T-cell (primary cell): ENCODE data around the gene TNFAIP6. TPM values are rescaled to one million over a fixed set of nuclear protein-coding genes. Genes with fewer than 3 reads are reported as not detected.
"Not testable (repeated sequence)": the region's sequence is repeated elsewhere in the genome, so short reads cannot be mapped to it uniquely, and the experiment has no call there.

Experiments used
- ATAC-seq, 4 experiments: fragments of 200-7000 bp in 3 of 4; fragments of 150-1000 bp in 1 of 4; cut with Tn5 transposase; replicated peaks in 1 of 4; 1 replicate in 3 of 4; 2 replicates in 1 of 4; pipeline ENCODE4 v1.10.0; 2021; ENCODE audit warnings: moderate library complexity in 3 of 4, mild to moderate bottlenecking in 2 of 4, moderate number of reproducible peaks in 1 of 4
- CTCF ChIA-PET, 2 donors: fragments of 300-600 bp; sonication (Branson Sonifier 250); formaldehyde crosslinking; loops; one replicate each; lab custom pipeline; 2022; ENCODE audit warnings: antibody characterized with exemption in 2 of 2; lab: Charles Lee
- POLR2A ChIA-PET, 2 donors: fragments of 300-600 bp; sonication (Branson Sonifier 250); formaldehyde crosslinking; loops; one replicate each; lab custom pipeline; 2022; ENCODE audit warnings: antibody characterized with exemption in 2 of 2; lab: Charles Lee
- DNase-seq, 35 experiments: peaks; one replicate each; pipeline versions ENCODE4 v3.0.0 to v3.0.0-alpha.2; 2013 to 2023
- H3K27ac ChIP-seq: one replicate; pipeline ENCODE4 v1.5.1; 2013; ENCODE audit warnings: low read length
- H3K27me3 ChIP-seq, 2 experiments: replicated peaks in 1 of 2; 1 replicate in 1 of 2; 2 replicates in 1 of 2; pipeline versions ENCODE4 v1.6.1 to v1.7.0; 2013; ENCODE audit warnings: low read length in 1 of 2, mixed read lengths in 1 of 2; ENCODE audit not compliant: control insufficient read depth in 2 of 2, insufficient read depth in 2 of 2; ENCODE audit errors: extremely low read depth in 1 of 2
- H3K36me3 ChIP-seq, 2 donors: 1 replicate in 1 of 2; 2 replicates in 1 of 2; pipeline versions ENCODE4 v1.6.1 to v1.7.0; 2013; ENCODE audit warnings: low read length in 1 of 2; ENCODE audit not compliant: control insufficient read depth in 2 of 2, insufficient read depth in 1 of 2; ENCODE audit errors: extremely low read depth in 1 of 2
- H3K4me1 ChIP-seq, 2 experiments: 1 replicate in 1 of 2; 2 replicates in 1 of 2; pipeline versions ENCODE4 v1.6.1 to v1.7.0; 2013; ENCODE audit warnings: low read length in 2 of 2, mixed read lengths in 1 of 2; ENCODE audit not compliant: insufficient read depth in 2 of 2, control insufficient read depth in 1 of 2; ENCODE audit errors: extremely low read depth in 1 of 2
- H3K4me3 ChIP-seq, 2 donors: 1 replicate in 1 of 2; 2 replicates in 1 of 2; pipeline versions ENCODE4 v1.5.1 to v1.7.0; 2013; ENCODE audit warnings: mild to moderate bottlenecking in 2 of 2, low read length in 1 of 2, moderate library complexity in 1 of 2; ENCODE audit not compliant: control insufficient read depth in 1 of 2; ENCODE audit errors: extremely low read depth in 1 of 2
- H3K9me3 ChIP-seq: 2 replicates; pipeline ENCODE4 v1.7.0; 2013
- H3K27ac Mint-ChIP-seq, 2 donors: one replicate each; pipeline ENCODE4 v1.8.0; 2020 to 2021; ENCODE audit warnings: mild to moderate bottlenecking in 2 of 2, mixed read lengths in 2 of 2
- H3K27me3 Mint-ChIP-seq, 2 donors: one replicate each; pipeline ENCODE4 v1.8.0; 2021 to 2022; ENCODE audit warnings: mixed read lengths in 2 of 2
- H3K36me3 Mint-ChIP-seq: one replicate; pipeline ENCODE4 v1.8.0; 2021; ENCODE audit warnings: mixed read lengths
- H3K4me1 Mint-ChIP-seq, 3 donors: one replicate each; pipeline ENCODE4 v1.8.0; 2020 to 2022; ENCODE audit warnings: mixed read lengths in 3 of 3, mild to moderate bottlenecking in 1 of 3
- H3K4me3 Mint-ChIP-seq, 3 donors: one replicate each; pipeline ENCODE4 v1.8.0; 2020 to 2022; ENCODE audit warnings: mild to moderate bottlenecking in 3 of 3, mixed read lengths in 3 of 3, moderate library complexity in 3 of 3
- H3K9me3 Mint-ChIP-seq, 3 donors: one replicate each; pipeline ENCODE4 v1.8.0; 2020 to 2022; ENCODE audit warnings: mixed read lengths in 3 of 3
- WGBS: methylation state at CpG from one replicate; pipeline ENCODE4 v1.1.5; 2013; ENCODE audit warnings: missing lambda C conversion rate; ENCODE audit not compliant: insufficient coverage; 5-methylcytosine and 5-hydroxymethylcytosine counted together
- total RNA-seq, 35 experiments: library from RNA in 6 of 35; stranded (reverse) in 6 of 35; fragments of 120-200 nt in 1 of 35; gene quantifications; one replicate each; pipeline versions ENCODE4 v1.2.1 to v1.2.4 and lab custom pipeline; 2013 to 2026

Gene TNFAIP6, protein sequence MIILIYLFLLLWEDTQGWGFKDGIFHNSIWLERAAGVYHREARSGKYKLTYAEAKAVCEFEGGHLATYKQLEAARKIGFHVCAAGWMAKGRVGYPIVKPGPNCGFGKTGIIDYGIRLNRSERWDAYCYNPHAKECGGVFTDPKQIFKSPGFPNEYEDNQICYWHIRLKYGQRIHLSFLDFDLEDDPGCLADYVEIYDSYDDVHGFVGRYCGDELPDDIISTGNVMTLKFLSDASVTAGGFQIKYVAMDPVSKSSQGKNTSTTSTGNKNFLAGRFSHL
- not detected for total RNA-seq
- not detected for total RNA-seq (2013)
- 0 to 0.33 (median 0) reads per million in 29 experiments for total RNA-seq (lab: John Stamatoyannopoulos, UW)

DNA sequence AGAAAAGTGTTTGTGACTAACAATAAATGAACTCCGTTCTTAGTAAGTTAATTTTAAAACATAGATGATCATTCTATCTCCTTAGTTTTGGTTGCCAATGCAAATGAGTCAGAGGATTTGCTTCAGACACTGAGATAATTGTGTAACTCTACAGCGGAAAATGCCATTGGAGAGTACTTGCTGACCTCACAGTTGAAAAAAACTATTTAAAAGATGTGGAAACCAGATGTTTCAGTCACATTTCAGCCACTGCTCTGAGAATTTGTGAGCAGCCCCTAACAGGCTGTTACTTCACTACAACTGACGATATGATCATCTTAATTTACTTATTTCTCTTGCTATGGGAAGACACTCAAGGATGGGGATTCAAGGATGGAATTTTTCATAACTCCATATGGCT, at the start of gene TNFAIP6:
TNFAIP6 (plus strand) TSS at position 234 of the 400 bp plus-strand sequence; CDS start at position 309, 75 bp downstream.
- Mint-ChIP-seq H3K9me3 (no peaks in the 10 kb centered on the region), H3K4me1 (no peaks in the 10 kb centered on the region), H3K36me3 (no peaks in the 10 kb centered on the region), H3K4me3 (no peak within 1 kb of the TSS), H3K27me3 (peaks cover 0 to 4% of the 10 kb centered on the region in 2 donors), H3K27ac (no peak within 1 kb of the TSS)
- Histone ChIP-seq H3K9me3 (no peaks in the 10 kb centered on the region), H3K27me3 (no peaks in the 10 kb centered on the region), H3K36me3 (no peaks in the 10 kb centered on the region), H3K27ac (no peak within 1 kb of the TSS), H3K4me1 (no peaks in the 10 kb centered on the region), H3K4me3 (no peak within 1 kb of the TSS)
- WGBS, result no CpG with 5 or more reads among the region's 3 CpGs
- CTCF ChIA-PET, result no interaction called here
- POLR2A ChIA-PET, result no interaction called here
- no peak for ATAC-seq
- no peak for DNase-seq

DNA sequence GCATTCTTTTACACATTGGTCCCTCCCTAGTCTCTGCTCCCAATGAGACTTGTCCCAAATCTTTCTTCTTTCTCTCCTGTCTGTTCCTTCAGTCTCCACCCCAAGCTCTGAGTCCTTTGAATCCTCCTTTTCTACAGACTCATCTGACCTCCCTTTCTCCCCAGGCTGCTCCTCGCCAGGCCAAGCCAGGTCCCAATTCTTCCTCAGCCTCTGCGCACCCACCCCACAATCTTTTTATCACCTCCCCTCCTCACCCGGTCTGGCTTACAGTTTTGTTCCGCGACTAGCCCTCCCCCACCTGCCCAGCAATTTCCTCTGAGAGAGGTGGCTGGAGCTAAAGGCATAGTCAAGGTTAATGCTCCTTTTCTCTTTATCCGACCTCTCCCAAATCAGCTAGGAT, 47.1 kb upstream of the TNFAIP6 start:
- H3K27me3 Mint-ChIP-seq, H3K27ac Mint-ChIP-seq, H3K27me3 ChIP-seq, H3K4me3 ChIP-seq, POLR2A ChIA-PET, H3K27ac ChIP-seq, H3K36me3 ChIP-seq, H3K4me3 Mint-ChIP-seq, H3K4me1 Mint-ChIP-seq, ATAC-seq, H3K36me3 Mint-ChIP-seq, H3K4me1 ChIP-seq, H3K9me3 ChIP-seq, DNase-seq, H3K9me3 Mint-ChIP-seq: not testable (repeated sequence)
- CTCF ChIA-PET, result interaction anchor here (0.6 to 0.7 kb wide), 2 partner anchors 12 to 190 kb away, joined by 3 to 4 read pairs; no protein-coding TSS in a partner anchor
- 96% methylated on average over 4 of the region's 6 CpGs for WGBS

DNA sequence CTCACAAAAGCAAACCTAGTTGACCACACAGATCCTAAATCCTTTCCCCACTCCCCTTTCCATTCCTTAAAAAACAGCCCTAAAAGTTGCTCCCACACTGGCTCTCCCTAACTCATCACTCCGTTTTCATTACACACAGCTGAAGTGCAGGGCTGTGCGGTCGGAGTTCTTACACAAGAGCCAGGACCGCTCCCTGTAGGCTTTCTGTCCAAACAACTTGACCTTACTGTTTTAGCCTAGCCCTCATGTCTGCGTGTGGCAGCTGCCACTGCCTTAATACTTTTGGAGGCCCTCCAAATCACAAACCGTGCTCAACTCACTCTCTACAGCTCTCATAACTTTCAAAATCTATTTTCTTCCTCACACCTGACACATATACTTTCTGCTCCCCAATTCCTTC, 45.0 kb upstream of the TNFAIP6 start:
- H3K4me3 Mint-ChIP-seq, DNase-seq, H3K27me3 Mint-ChIP-seq, ATAC-seq, H3K27ac Mint-ChIP-seq, CTCF ChIA-PET, POLR2A ChIA-PET, H3K27ac ChIP-seq, H3K9me3 Mint-ChIP-seq, H3K4me1 ChIP-seq, H3K36me3 Mint-ChIP-seq, H3K36me3 ChIP-seq, H3K9me3 ChIP-seq, H3K4me1 Mint-ChIP-seq, H3K4me3 ChIP-seq: not testable (repeated sequence)
- WGBS, result 87% methylated on average over 6 of the region's 6 CpGs
- H3K27me3 ChIP-seq, result peaks cover 0 to 17% of the 10 kb centered on the region in 2 experiments

DNA sequence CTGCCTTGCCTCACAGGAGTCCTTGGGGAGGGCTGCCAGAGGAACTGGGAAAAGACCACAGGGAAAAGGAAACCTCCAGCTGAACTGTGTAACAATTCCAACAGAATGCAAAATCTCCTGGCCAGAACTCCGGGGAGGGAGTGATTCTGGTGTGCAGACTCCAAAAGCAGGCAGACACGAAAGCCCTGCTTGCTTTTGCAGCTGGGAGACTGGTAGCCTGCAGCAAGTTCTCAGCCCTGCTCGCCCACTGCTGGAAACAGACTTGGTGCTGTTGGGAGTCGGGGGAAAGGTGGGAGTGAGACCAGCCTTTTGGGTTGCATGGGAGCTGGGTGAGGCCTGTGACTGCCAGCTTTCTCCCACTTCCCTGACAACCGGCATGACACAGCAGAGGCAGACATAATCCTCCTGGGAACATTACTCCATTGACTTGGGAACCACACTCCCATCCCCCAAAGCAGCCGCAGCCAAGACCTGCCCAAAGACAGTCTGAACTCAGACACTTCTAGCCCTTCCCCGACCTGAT, 42.0 kb upstream of the TNFAIP6 start:
- peaks cover 11 to 16% (median 13%) of the 10 kb centered on the region in 3 donors for H3K4me1 Mint-ChIP-seq

DNA sequence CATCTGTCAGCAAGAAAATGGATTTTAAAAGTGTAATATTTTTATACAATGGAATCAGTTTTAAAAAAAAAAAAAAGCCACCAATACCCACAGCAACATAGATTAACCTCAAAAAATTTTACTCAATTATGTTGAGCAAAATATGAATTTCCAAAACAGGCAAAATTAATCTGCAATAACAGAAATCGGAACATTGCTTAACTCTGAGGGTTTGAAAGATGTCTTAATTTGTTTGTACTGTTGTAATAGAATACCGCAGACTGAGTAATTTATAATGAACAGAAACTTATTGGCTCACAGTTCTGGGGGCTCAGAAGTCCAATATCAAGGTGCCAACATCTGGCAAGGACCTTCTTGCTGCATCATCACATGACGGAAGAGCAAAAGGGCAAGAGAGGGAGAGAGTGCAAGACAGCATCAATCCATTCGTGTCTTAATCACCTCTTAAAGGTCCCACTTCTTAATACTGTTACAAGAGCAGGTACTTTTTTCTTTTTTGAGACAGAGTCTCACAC, 31.8 kb upstream of the TNFAIP6 start:
- H3K27me3 ChIP-seq, result peaks cover 0 to 5% of the 10 kb centered on the region in 2 experiments
- H3K27ac ChIP-seq, result no peak overlapping the region
- no peaks in the 10 kb centered on the region for H3K4me1 Mint-ChIP-seq
- H3K4me3 Mint-ChIP-seq, result no peak overlapping the region
- ChIA-PET CTCF (no interaction called here), POLR2A (no interaction called here)
- WGBS, result 79% methylated on average over 3 of the region's 4 CpGs
- no peak overlapping the region for H3K4me3 ChIP-seq
- DNase-seq, result no peak
- no peaks in the 10 kb centered on the region for H3K9me3 ChIP-seq
- H3K4me1 ChIP-seq, result no peaks in the 10 kb centered on the region
- no peak overlapping the region for H3K27ac Mint-ChIP-seq
- no peak for ATAC-seq
- no peaks in the 10 kb centered on the region for H3K36me3 ChIP-seq
- H3K9me3 Mint-ChIP-seq, result no peaks in the 10 kb centered on the region
- H3K36me3 Mint-ChIP-seq, result no peaks in the 10 kb centered on the region
- no peaks in the 10 kb centered on the region for H3K27me3 Mint-ChIP-seq

More for the DNA sequence above, 42.0 kb upstream of the TNFAIP6 start:
- H3K9me3 ChIP-seq, result no peaks in the 10 kb centered on the region
- 84% methylated on average over 7 of the region's 7 CpGs for WGBS
- no peaks in the 10 kb centered on the region for H3K36me3 ChIP-seq
- H3K4me3 Mint-ChIP-seq, result no peak overlapping the region
- H3K27ac Mint-ChIP-seq, result no peak overlapping the region
- H3K4me3 ChIP-seq, result no peak overlapping the region
- no peak for DNase-seq
- H3K27me3 ChIP-seq, result peaks cover 0 to 13% of the 10 kb centered on the region in 2 experiments
- ChIA-PET CTCF (interaction anchor here (0.5 to 1.0 kb wide), 2 partner anchors 25 to 77 kb away, joined by 3 to 5 read pairs; no protein-coding TSS in a partner anchor), POLR2A (no interaction called here)
- H3K36me3 Mint-ChIP-seq, result no peaks in the 10 kb centered on the region
- ATAC-seq, result no peak
- H3K27me3 Mint-ChIP-seq, result peaks cover 0 to 11% of the 10 kb centered on the region in 2 donors
- H3K27ac ChIP-seq, result no peak overlapping the region
- peaks cover 0 to 2% (median 0%) of the 10 kb centered on the region in 3 donors for H3K9me3 Mint-ChIP-seq
- H3K4me1 ChIP-seq, result no peaks in the 10 kb centered on the region

DNA sequence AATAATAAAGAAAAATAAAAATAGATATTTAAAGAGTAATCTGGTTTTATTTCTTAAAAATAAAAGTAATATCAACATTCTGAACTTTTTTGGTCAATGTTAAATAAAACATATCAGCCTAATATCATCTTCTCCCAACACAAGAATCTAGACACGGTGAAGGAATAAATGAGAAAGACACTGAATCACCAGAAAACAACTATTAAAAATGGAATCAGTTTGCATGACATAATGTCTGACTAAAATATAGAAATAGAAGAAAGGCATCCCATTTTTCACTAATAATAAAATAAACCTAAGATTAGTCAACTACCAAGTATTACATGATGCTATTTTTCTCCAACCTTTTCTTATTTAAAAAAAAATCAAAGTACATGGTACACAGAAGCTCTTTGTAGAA, 30.8 kb upstream of the TNFAIP6 start:
- DNase-seq, result no peak
- H3K36me3 Mint-ChIP-seq, result no peaks in the 10 kb centered on the region
- ChIA-PET POLR2A (no interaction called here), CTCF (no interaction called here)
- Histone ChIP-seq H3K27me3 (peaks cover 0 to 5% of the 10 kb centered on the region in 2 experiments), H3K36me3 (no peaks in the 10 kb centered on the region), H3K4me1 (no peaks in the 10 kb centered on the region), H3K27ac (no peak overlapping the region), H3K9me3 (no peaks in the 10 kb centered on the region), H3K4me3 (no peak overlapping the region)
- no peak overlapping the region for H3K27ac Mint-ChIP-seq
- no peak overlapping the region for H3K4me3 Mint-ChIP-seq
- no peak for ATAC-seq
- WGBS, result no CpG with 5 or more reads among the region's 1 CpG
- no peaks in the 10 kb centered on the region for H3K9me3 Mint-ChIP-seq
- H3K27me3 Mint-ChIP-seq, result peaks cover 0 to 3% of the 10 kb centered on the region in 2 donors
- no peaks in the 10 kb centered on the region for H3K4me1 Mint-ChIP-seq
